Measurements from ENCODE around the gene FARS2. TPM values are rescaled to one million over a fixed set of nuclear protein-coding genes. Genes with fewer than 3 reads are reported as not detected.

FARS2 gene
- total and polyA plus RNA-seq, 2 donors (not counting 1 experiment from before 2014, with no cell fraction given), result 11.0 to 18.5 TPM

- Histone ChIP-seq H3K4me3 (replicated peaks in 1 of 4; ENCODE audit: control extremely low read depth in 1 of 4, insufficient read depth in 1 of 4, low read depth in 3 of 4, low read length in 4 of 4) (no peak overlapping the region), H2AFZ (ENCODE audit: low read length) (no peak overlapping the region), H4K20me1 (ENCODE audit: control insufficient read depth, extremely low read depth, insufficient read depth, low read length) (no peaks in the 10 kb centered on the region), H3K36me3 (ENCODE audit: control insufficient read depth, insufficient read depth, low read length) (no peaks in the 10 kb centered on the region), H3K79me2 (ENCODE audit: control insufficient read depth, insufficient read depth, low read length) (no peaks in the 10 kb centered on the region), H3K27ac (ENCODE audit: insufficient read depth, low read length) (no peak overlapping the region), H3K4me1 (ENCODE audit: control insufficient read depth, extremely low read depth, insufficient read depth, low read length) (no peaks in the 10 kb centered on the region), H3K9me3 (ENCODE audit: control insufficient read depth, insufficient read depth, low read depth, low read length) (no peaks in the 10 kb centered on the region), H3K27me3 (ENCODE audit: control insufficient read depth, insufficient read depth, low read length) (no peaks in the 10 kb centered on the region), H3K4me2 (ENCODE audit: extremely low read depth, insufficient read depth, low read length) (no peak overlapping the region), H3K9ac (ENCODE audit: insufficient read depth, low read length) (no peak overlapping the region)
- DNase-seq (ENCODE audit: low read depth in 2 of 2), result no peak
- no peak for TF ChIP-seq EZH2 (IDR thresholded peaks at IDR 0.05; ENCODE audit: low read length, missing control alignments)
- TF ChIP-seq, protein P1, sequence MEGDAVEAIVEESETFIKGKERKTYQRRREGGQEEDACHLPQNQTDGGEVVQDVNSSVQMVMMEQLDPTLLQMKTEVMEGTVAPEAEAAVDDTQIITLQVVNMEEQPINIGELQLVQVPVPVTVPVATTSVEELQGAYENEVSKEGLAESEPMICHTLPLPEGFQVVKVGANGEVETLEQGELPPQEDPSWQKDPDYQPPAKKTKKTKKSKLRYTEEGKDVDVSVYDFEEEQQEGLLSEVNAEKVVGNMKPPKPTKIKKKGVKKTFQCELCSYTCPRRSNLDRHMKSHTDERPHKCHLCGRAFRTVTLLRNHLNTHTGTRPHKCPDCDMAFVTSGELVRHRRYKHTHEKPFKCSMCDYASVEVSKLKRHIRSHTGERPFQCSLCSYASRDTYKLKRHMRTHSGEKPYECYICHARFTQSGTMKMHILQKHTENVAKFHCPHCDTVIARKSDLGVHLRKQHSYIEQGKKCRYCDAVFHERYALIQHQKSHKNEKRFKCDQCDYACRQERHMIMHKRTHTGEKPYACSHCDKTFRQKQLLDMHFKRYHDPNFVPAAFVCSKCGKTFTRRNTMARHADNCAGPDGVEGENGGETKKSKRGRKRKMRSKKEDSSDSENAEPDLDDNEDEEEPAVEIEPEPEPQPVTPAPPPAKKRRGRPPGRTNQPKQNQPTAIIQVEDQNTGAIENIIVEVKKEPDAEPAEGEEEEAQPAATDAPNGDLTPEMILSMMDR (conservative IDR thresholded peaks at IDR 0.05 in 1 of 2, IDR thresholded peaks at IDR 0.05 in 1 of 2; ENCODE audit: low read depth in 1 of 2, low read length in 2 of 2), result no peak
Measured at GRCh38 chr6:5753209-5753608, 491.9 kb downstream of the FARS2 start.

DNA sequence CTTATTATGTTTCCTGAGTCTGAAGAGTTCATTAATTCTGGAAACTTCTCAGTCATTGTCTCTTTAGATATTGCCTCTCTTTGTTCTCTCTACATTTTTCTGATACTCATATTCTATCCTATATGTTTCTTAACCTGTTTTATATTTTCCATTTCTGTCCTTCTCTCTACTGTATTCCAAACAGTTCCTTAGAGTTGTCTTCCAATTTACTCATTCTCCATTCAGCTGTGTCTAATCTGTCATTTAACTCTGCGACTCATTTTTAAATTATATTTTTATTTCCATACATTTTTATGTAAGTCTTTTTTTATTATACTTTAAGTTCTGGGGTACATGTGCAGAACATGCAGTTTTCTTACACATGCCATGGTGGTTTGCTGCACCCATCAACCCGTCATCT is 493.6 kb downstream of the FARS2 start:
- Histone ChIP-seq H3K36me3 (ENCODE audit: control insufficient read depth, insufficient read depth, low read length) (no peaks in the 10 kb centered on the region), H3K9ac (ENCODE audit: insufficient read depth, low read length) (no peak overlapping the region), H3K4me3 (replicated peaks in 1 of 4; ENCODE audit: control extremely low read depth in 1 of 4, insufficient read depth in 1 of 4, low read depth in 3 of 4, low read length in 4 of 4) (no peak overlapping the region), H3K9me3 (ENCODE audit: control insufficient read depth, insufficient read depth, low read depth, low read length) (no peaks in the 10 kb centered on the region), H3K79me2 (ENCODE audit: control insufficient read depth, insufficient read depth, low read length) (no peaks in the 10 kb centered on the region), H3K4me1 (ENCODE audit: control insufficient read depth, extremely low read depth, insufficient read depth, low read length) (no peaks in the 10 kb centered on the region), H3K27me3 (ENCODE audit: control insufficient read depth, insufficient read depth, low read length) (no peaks in the 10 kb centered on the region), H4K20me1 (ENCODE audit: control insufficient read depth, extremely low read depth, insufficient read depth, low read length) (no peaks in the 10 kb centered on the region), H3K27ac (ENCODE audit: insufficient read depth, low read length) (no peak overlapping the region), H3K4me2 (ENCODE audit: extremely low read depth, insufficient read depth, low read length) (no peak overlapping the region), H2AFZ (ENCODE audit: low read length) (no peak overlapping the region)
- TF ChIP-seq EZH2 (IDR thresholded peaks at IDR 0.05; ENCODE audit: low read length, missing control alignments), result no peak
- TF ChIP-seq, protein P1 (conservative IDR thresholded peaks at IDR 0.05 in 1 of 2, IDR thresholded peaks at IDR 0.05 in 1 of 2; ENCODE audit: low read depth in 1 of 2, low read length in 2 of 2), result no peak
- DNase-seq (ENCODE audit: low read depth in 2 of 2), result no peak

GRCh38 chr6:5759571-5759970 is 498.3 kb downstream of the FARS2 start:
- no peaks in the 10 kb centered on the region for H3K4me1 ChIP-seq (ENCODE audit: control insufficient read depth, extremely low read depth, insufficient read depth, low read length)
- H3K27me3 ChIP-seq (ENCODE audit: control insufficient read depth, insufficient read depth, low read length), result no peaks in the 10 kb centered on the region
- H3K79me2 ChIP-seq (ENCODE audit: control insufficient read depth, insufficient read depth, low read length), result no peaks in the 10 kb centered on the region
- H3K9me3 ChIP-seq (ENCODE audit: control insufficient read depth, insufficient read depth, low read depth, low read length), result no peaks in the 10 kb centered on the region
- H3K36me3 ChIP-seq (ENCODE audit: control insufficient read depth, insufficient read depth, low read length), result no peaks in the 10 kb centered on the region
- no peak overlapping the region for H3K4me2 ChIP-seq (ENCODE audit: extremely low read depth, insufficient read depth, low read length)
- no peaks in the 10 kb centered on the region for H4K20me1 ChIP-seq (ENCODE audit: control insufficient read depth, extremely low read depth, insufficient read depth, low read length)
- no peak overlapping the region for H2AFZ ChIP-seq (ENCODE audit: low read length)
- H3K27ac ChIP-seq (ENCODE audit: insufficient read depth, low read length), result no peak overlapping the region
- no peak for DNase-seq (ENCODE audit: low read depth in 2 of 2)
- no peak overlapping the region for H3K4me3 ChIP-seq (replicated peaks in 1 of 4; ENCODE audit: control extremely low read depth in 1 of 4, insufficient read depth in 1 of 4, low read depth in 3 of 4, low read length in 4 of 4)
- TF ChIP-seq, protein P1 (conservative IDR thresholded peaks at IDR 0.05 in 1 of 2, IDR thresholded peaks at IDR 0.05 in 1 of 2; ENCODE audit: low read depth in 1 of 2, low read length in 2 of 2), result no peak
- no peak for TF ChIP-seq EZH2 (IDR thresholded peaks at IDR 0.05; ENCODE audit: low read length, missing control alignments)
- no peak overlapping the region for H3K9ac ChIP-seq (ENCODE audit: insufficient read depth, low read length)

Measured in fibroblast of lung (primary cell).